Aorta (tissue), 5 donors: ENCODE measurements around the gene NAMPT. TPM values are rescaled to one million over a fixed set of nuclear protein-coding genes. Genes with fewer than 3 reads are reported as not detected.

Experiments used
- ATAC-seq: fragments of 200-7000 bp; cut with Tn5 transposase; one replicate; pipeline ENCODE4 v1.9.1; 2022; ENCODE audit warnings: moderate library complexity; ENCODE audit not compliant: low FRiP score
- DNase-seq, 2 donors: peaks; one replicate each; pipeline ENCODE4 v3.0.0-alpha.2; 2020
- H3K27ac ChIP-seq, 2 donors: one replicate each; pipeline ENCODE4 v1.5.1; 2013; ENCODE audit warnings: low read length in 2 of 2, mild to moderate bottlenecking in 2 of 2, moderate library complexity in 2 of 2, control low read depth in 1 of 2, inconsistent platforms in 1 of 2, low read depth in 1 of 2
- H3K27me3 ChIP-seq, 2 donors: one replicate each; pipeline ENCODE4 v1.6.1; 2013; ENCODE audit warnings: control low read depth in 1 of 2, low read length in 1 of 2, mild to moderate bottlenecking in 1 of 2, moderate library complexity in 1 of 2; ENCODE audit not compliant: insufficient read depth in 2 of 2, control insufficient read depth in 1 of 2
- H3K36me3 ChIP-seq, 2 donors: one replicate each; pipeline ENCODE4 v1.6.1; 2013; ENCODE audit warnings: control low read depth in 1 of 2, low read length in 1 of 2, mild to moderate bottlenecking in 1 of 2; ENCODE audit not compliant: insufficient read depth in 2 of 2, control insufficient read depth in 1 of 2
- H3K4me1 ChIP-seq, 2 donors: one replicate each; pipeline ENCODE4 v1.6.1; 2013; ENCODE audit warnings: low read length in 2 of 2, control low read depth in 1 of 2, mild to moderate bottlenecking in 1 of 2, moderate library complexity in 1 of 2; ENCODE audit not compliant: insufficient read depth in 2 of 2, control insufficient read depth in 1 of 2
- H3K4me3 ChIP-seq, 2 donors: one replicate each; pipeline ENCODE4 v1.5.1; 2013; ENCODE audit warnings: low read length in 2 of 2, control low read depth in 1 of 2, mild to moderate bottlenecking in 1 of 2
- H3K9me3 ChIP-seq: one replicate; pipeline ENCODE4 v1.6.1; 2013; ENCODE audit warnings: mild to moderate bottlenecking, low read length; ENCODE audit not compliant: control insufficient read depth
- WGBS, 2 donors: extraction: QIAGEN DNeasy Blood & Tissue Kit; methylation state at CpG; one replicate each; pipeline ENCODE4 v1.1.7; 2013; 5-methylcytosine and 5-hydroxymethylcytosine counted together
- intact Hi-C, 2 donors: fragments of 100-400 bp; cut with DNase I; formaldehyde crosslinking; loops; one replicate each; pipeline versions ENCODE4 v1.14.2 to v1.15.0; 2022
- long read RNA-seq, 2 donors: library from polyadenylated mRNA; unstranded; transcript quantifications; one replicate each; pipeline ENCODE4 v2.0.0, GENCODE V29; 2020 to 2021
- polyA plus RNA-seq, 2 donors: library from polyadenylated mRNA; stranded (reverse); fragments of 200-250 nt; gene quantifications; one replicate each; pipeline ENCODE4 v1.2.3, GENCODE V29; 2013
- total RNA-seq, 2 donors: library from RNA; stranded (reverse); fragmentation: NEBNext Ultra II Directional; extraction: Animal tissue kit (Norgen Biotek cat#: 25700); gene quantifications; one replicate each; pipeline ENCODE4 v1.2.1, GENCODE V29; 2021
- donor health status: healthy with polysubstance abuse.
- donor health status: Bipolar disorder and iron deficiency.
- donor health status: DM: no; HTN: no; CAD: no.
- donor health status: DM: no; HTN: no; CAD: no.
- donor health status: DM: yes; HTN: yes; CAD: no.

The NAMPT gene
- total RNA-seq (100 to 1,000 TPM; 237 to 534 TPM), polyA plus RNA-seq (10 to 100 TPM; 36.2 to 46.7 TPM)
- long read RNA-seq, donor 1, full-length matches to known transcripts = 250 of 345 reads
- long read RNA-seq, donor 1, partial matches to known transcripts = 29 of 345 reads
- long read RNA-seq, donor 1, other reads (novel, unspliced or antisense) = 66 of 345 reads
- long read RNA-seq, donor 2, full-length matches to known transcripts = 33 of 58 reads
- long read RNA-seq, donor 2, partial matches to known transcripts = 6 of 58 reads
- long read RNA-seq, donor 2, other reads (novel, unspliced or antisense) = 19 of 58 reads

DNA sequence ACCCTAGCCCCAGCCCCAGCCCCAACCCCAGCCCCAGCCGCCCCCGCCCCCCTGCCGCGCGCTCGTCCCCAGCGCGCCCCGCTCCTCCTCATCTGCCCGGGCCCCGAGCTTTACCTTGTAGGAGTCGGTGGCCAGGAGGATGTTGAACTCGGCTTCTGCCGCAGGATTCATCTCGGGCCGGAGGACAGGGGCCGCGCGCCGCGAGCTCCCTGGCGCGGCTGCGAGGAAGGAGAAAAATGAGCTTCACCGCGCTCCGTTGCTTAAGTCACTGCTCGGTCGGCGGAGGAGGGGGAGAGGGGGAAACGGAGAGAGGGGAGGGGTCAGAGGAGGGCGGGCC is at the start of gene NAMPT:
Gene NAMPT, minus strand, starts transcription at position 270 of the 337 bp plus-strand sequence. Its CDS starts 99 bp downstream, at position 171.
- WGBS, 2 donors = 0 to 1% methylated on average over 25 to 32 of the region's 32 CpGs
- intact Hi-C loops = loop anchor here (2.0 to 10.0 kb wide), 5 partner anchors 43 to 230 kb away; no protein-coding TSS in a partner anchor
- ATAC-seq (no peak), DNase-seq (no peak)
- Histone ChIP-seq H3K27me3 (no peaks in the 10 kb centered on the region), H3K4me1 (no peaks in the 10 kb centered on the region), H3K27ac (peak within 1 kb of the TSS; percentile 78 to 90), H3K4me3 (peak within 1 kb of the TSS; percentile 89 to 99), H3K9me3 (no peaks in the 10 kb centered on the region), H3K36me3 (no peaks in the 10 kb centered on the region)

DNA sequence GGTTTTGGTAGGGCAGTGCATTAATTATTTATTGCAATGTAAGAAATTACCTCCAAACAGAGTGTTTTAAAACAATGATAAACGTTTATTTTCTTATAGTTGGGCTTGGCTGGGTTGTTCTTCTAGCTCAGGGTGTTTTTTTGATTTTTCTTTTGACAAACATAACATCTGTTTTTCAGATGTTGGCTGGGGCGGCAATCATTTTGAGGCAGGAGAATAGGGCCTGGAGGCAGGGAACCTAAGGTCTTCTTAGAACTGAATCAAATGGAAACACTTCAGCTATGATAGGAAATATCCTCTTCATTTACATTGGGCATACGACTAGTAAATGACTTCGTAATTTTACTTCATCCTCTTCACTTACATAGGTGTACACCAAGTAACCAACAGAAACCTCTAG is 47.4 kb upstream of the NAMPT start:
- intact Hi-C loops = no loop called here
- H3K27ac ChIP-seq = no peak overlapping the region
- H3K4me3 ChIP-seq = no peak overlapping the region
- DNase-seq (no peak), ATAC-seq (no peak)
- H3K36me3 ChIP-seq = no peaks in the 10 kb centered on the region
- H3K4me1 ChIP-seq = peaks cover 3 to 18% of the 10 kb centered on the region in 2 donors
- WGBS, 2 donors = 77 to 82% methylated on average over 4 of the region's 4 CpGs
- no peaks in the 10 kb centered on the region for H3K9me3 ChIP-seq
- no peaks in the 10 kb centered on the region for H3K27me3 ChIP-seq

DNA sequence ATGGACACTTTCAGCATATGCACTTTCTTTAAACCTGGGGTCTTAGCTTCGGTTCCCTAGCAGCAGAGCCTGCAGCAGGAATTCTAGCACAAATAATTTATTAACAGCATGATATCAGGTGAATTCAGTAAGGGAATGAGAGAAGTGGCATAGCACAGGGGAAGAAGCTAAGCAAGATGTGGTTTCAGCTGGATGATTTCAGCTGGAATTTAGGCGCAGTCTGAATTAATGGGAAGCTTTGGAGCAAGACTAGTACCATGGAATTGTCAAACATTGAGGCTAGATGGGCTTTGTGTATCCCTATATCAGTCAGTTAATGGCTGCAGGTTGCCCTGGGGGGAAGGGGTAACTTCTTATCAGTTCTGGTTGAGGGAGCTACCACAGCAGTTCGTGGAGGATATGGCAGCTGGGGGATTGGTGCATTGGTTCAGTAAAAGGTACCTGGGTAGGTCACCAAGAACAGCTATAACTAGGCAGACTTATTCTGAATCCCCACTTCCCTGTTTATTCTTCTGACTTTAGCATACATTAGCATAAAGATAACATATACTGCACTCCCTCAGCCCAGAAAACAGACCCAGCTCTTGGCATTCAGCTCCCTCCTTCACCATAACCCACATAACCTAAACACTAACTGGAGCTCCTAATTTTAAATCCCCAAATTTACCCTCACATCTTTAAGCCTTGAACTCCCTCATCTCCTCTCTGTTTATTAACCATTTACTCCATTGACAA is 46.8 kb upstream of the NAMPT start:
- intact Hi-C loops = no loop called here
- Histone ChIP-seq H3K9me3 (no peaks in the 10 kb centered on the region), H3K36me3 (no peaks in the 10 kb centered on the region), H3K4me3 (no peak overlapping the region), H3K27me3 (no peaks in the 10 kb centered on the region), H3K4me1 (peaks cover 3 to 22% of the 10 kb centered on the region in 2 donors), H3K27ac (no peak overlapping the region)
- 72 to 90% methylated on average over 3 of the region's 3 CpGs for WGBS, 2 donors
- no peak for ATAC-seq
- no peak for DNase-seq

DNA sequence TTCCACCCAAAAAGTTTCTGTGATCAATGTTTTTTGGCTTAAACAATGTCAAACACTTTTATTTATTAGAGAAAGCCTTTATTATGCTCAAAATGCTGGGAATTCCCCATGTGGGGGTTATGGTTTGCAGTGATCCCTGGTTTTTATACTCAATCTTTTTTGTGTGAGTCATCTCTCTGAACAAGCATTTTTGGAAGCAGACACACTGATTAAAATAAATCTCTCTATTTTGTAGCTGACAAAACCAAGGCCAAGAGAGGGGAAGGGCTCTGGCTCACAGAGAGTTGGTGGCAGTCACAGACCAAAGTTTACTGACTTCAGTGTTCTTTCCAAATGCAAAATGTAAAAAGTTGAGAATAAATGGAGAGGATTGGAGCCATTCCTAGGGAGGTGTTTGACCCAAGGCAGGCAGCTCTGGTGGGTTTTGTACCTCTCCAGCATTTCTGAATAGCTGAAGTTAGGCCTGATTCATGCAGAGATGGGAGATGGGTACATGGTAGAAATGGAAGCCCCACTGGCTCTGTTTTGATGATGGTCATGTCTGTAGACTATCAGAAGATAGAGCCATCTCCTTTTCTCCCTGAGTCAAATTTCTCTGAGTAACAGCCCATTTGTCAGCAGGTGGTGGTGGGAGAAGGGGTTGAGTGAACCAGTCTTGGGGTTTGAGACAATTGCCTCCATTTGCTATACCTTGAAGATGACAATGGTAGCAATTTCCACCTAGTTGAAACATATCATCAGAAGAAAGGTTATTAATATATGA is 45.4 kb upstream of the NAMPT start:
- peaks cover 3 to 22% of the 10 kb centered on the region in 2 donors for H3K4me1 ChIP-seq
- no peak overlapping the region for H3K4me3 ChIP-seq
- intact Hi-C loops = loop anchor here in 1 of 2 donors (5.0 kb wide), 1 partner anchor 43 kb away; no protein-coding TSS in a partner anchor
- no peaks in the 10 kb centered on the region for H3K9me3 ChIP-seq
- H3K27me3 ChIP-seq = no peaks in the 10 kb centered on the region
- ATAC-seq (peak; percentile 80), DNase-seq (peak in 1 of 2 donors; percentile 50)
- no peaks in the 10 kb centered on the region for H3K36me3 ChIP-seq
- peak overlapping the region; percentile 36 to 49 for H3K27ac ChIP-seq

DNA sequence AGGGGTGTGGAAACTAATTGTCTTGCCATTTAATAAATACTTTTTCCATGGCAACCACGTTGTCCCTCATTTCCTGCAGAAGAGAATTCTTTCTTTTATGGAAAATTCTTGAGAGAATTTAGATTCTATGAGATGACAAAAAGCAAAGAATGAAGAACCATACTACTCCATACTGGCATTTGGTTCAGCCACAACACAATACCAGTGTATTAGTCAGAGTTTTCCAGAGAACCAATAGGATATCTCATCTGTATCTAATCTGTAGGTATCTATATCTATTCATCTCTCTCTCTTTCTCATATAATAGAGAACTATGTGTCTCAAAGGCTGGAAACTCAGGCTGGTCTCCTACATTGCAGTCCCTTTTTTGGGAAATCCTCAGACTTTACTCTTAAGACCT is 44.6 kb upstream of the NAMPT start:
- no peaks in the 10 kb centered on the region for H3K27me3 ChIP-seq
- H3K4me1 ChIP-seq = peaks cover 3 to 22% of the 10 kb centered on the region in 2 donors
- intact Hi-C loops = loop anchor here in 1 of 2 donors (5.0 kb wide), 1 partner anchor 42 kb away; no protein-coding TSS in a partner anchor
- H3K27ac ChIP-seq = peak overlapping the region in 1 of 2 donors; percentile 28
- no peak overlapping the region for H3K4me3 ChIP-seq
- DNase-seq (no peak), ATAC-seq (no peak)
- 20 to 48% methylated on average over 1 of the region's 1 CpG for WGBS, 2 donors
- no peaks in the 10 kb centered on the region for H3K36me3 ChIP-seq
- H3K9me3 ChIP-seq = no peaks in the 10 kb centered on the region

DNA sequence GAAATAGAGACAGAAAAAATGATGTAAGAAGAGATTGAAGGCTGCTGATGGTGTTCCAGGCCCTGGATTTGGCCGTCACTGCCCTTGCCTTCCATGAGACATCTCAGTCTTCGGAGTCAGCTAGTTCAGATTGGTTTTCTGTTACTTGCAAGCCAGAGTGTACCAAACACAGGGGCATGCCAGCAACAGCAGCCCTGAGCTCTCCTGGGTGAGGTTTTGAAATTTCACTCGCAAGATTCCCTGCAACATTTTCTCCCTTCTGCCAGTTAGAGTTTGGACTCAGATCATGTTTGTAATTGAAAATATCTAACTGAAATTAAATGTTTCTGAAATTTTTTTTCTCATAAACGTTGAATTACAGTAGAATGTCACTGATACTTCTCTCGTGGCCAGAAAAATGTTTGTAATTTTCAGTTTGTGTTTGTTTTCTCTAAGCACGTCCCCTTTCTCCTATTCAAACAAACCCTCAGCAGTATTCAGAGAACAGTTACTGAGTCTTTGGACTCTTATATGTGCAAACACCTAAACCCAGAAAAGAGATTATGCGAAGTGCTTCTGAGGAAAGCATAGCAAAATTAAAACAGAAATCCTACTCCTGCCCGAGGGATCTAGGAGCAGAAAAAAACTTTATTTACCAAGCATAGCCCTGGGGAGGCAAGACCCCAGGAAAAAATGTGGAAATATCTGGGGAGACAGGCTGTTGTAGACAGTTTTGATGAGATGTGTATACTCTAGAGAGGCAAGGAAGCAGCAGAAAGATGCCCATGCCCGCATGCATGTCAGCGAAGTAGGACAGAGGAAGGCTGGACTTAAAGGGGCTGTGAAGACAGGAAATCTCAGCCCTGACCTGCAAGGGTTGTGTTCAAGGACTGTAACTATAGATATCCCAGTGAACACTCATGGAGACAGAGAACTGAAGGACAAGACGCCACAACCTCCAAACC is 43.0 kb upstream of the NAMPT start:
- ATAC-seq (peak; percentile 57), DNase-seq (no peak)
- Histone ChIP-seq H3K27me3 (no peaks in the 10 kb centered on the region), H3K4me3 (no peak overlapping the region), H3K27ac (peak overlapping the region; percentile 35 to 95), H3K9me3 (no peaks in the 10 kb centered on the region), H3K4me1 (peaks cover 3 to 21% of the 10 kb centered on the region in 2 donors), H3K36me3 (no peaks in the 10 kb centered on the region)
- WGBS, 2 donors = 45 to 60% methylated on average over 11 of the region's 11 CpGs
- intact Hi-C loops = loop anchor here in 1 of 2 donors (5.0 kb wide), 1 partner anchor 41 kb away; no protein-coding TSS in a partner anchor

DNA sequence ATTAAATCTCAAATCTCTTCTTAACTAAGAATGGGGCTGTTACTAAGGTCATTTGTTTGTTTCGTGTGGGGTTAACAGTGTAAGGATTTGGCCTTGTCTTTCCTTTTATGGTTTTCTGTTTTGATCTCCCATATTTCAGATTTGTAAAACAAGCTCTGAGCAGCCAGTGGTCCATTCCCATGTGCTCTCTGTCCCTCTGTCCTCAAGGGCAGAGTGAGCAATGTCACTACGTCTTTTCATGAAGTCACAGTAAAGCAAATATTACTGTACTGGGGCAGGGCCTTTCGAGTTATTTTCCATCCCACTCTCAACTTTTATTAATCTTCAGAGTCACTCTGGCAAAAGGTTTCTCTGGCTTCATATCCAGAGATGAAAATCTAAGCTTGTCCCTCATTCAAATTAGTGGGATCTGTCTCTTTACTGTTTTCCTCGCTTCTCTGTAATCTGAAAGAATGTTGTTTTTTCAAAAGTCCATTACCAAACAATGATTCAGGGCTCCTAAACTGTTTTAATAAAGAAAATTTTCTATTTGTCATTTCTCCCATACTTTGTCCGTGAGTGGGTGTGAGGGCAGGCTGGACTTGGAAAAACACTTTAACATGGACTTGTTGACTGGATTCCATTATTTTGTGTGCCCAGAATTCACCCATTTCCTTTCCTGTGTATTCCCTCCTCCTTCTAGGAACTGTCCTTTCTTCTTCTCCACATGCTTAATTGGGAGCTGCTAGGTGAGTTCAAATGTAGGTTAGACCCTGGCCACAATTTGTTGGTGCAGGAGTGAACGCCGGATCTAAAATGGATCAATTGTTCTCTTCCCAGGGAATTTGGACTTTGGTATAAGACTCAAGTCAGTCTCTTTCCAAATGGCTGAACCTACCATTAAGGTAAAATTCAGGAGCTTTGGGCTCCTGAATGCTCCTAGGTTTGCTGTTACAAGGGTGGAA is 42.1 kb upstream of the NAMPT start:
- no peak for DNase-seq
- Histone ChIP-seq H3K4me3 (no peak overlapping the region), H3K36me3 (no peaks in the 10 kb centered on the region), H3K4me1 (peaks cover 3 to 17% of the 10 kb centered on the region in 2 donors), H3K27me3 (no peaks in the 10 kb centered on the region), H3K27ac (peak overlapping the region; percentile 74 to 95), H3K9me3 (no peaks in the 10 kb centered on the region)
- ATAC-seq = no peak
- intact Hi-C loops = loop anchor here in 1 of 2 donors (5.0 kb wide), 1 partner anchor 40 kb away; no protein-coding TSS in a partner anchor
- WGBS, 2 donors = 45 to 47% methylated on average over 7 of the region's 7 CpGs
